Activated naive CD4-positive, alpha-beta T cell treated with anti-CD3 and anti-CD28 coated beads for 36 hours (primary cell): Measurements from ENCODE around the gene ERC2. TPM values are rescaled to one million over a fixed set of nuclear protein-coding genes. Genes with fewer than 3 reads are reported as not detected.

Source experiments
- CTCF ChIA-PET: fragments of 350-600 bp; sonication (Branson Sonifier 250); formaldehyde crosslinking; loops from one replicate; lab custom pipeline; 2021; ENCODE audit warnings: antibody characterized with exemption; lab: Charles Lee
- DNase-seq: peaks from one replicate; pipeline ENCODE4 v3.0.0-alpha.2; 2020
- H3K27ac Mint-ChIP-seq: one replicate; pipeline ENCODE4 v1.8.0; 2021; ENCODE audit warnings: mild to moderate bottlenecking, mixed read lengths
- H3K27me3 Mint-ChIP-seq: one replicate; pipeline ENCODE4 v1.8.0; 2021; ENCODE audit warnings: low read depth, mixed read lengths
- H3K36me3 Mint-ChIP-seq: one replicate; pipeline ENCODE4 v1.8.0; 2021; ENCODE audit warnings: low read depth, mixed read lengths
- H3K4me1 Mint-ChIP-seq: one replicate; pipeline ENCODE4 v1.8.0; 2021; ENCODE audit warnings: low read depth, mixed read lengths
- H3K4me3 Mint-ChIP-seq: one replicate; pipeline ENCODE4 v1.8.0; 2021; ENCODE audit warnings: mild to moderate bottlenecking, moderate library complexity, mixed read lengths
- H3K9me3 Mint-ChIP-seq: one replicate; pipeline ENCODE4 v1.8.0; 2021; ENCODE audit warnings: mixed read lengths
- intact Hi-C: fragments of 100-400 bp; cut with micrococcal nuclease; formaldehyde crosslinking; loops from one replicate; pipeline ENCODE4 v1.15.1; 2023
- total RNA-seq, 2 experiments: library from RNA; stranded (reverse); gene quantifications; one replicate each; pipeline ENCODE4 v1.2.3, GENCODE V29; 2021

The ERC2 gene
- total RNA-seq, 2 experiments from 2014 or later = 0.12 TPM; not detected in 1

DNA sequence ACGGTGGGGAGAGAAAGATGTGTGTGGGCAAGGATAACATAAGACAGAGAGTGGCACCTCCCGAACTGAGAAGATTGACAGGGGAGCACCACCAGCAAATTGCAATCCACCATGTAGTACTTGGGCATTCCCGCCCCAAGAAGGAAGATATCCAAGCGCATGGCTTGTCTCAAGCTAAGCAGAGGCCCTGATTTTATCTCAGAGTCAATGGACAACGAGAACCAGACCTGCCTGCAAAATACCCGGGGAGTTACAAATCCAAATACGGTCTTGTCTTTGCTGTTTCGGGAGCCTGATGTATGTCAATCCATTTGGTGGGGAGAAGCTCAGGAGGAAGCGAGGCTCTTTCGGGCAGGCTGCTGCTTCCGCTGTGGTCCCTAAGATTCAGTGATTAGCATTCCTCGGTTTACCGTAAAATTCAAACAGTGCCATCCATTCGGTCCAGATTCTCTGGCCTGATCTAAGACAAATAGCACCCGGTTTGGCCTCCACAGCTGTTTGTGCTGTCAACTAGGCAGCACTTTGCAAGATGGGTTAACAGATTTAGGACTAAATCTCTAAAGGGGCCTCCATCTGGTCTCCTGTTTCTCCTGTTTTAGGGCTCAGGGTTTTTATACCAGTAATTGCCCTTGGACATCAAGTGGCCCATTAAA, 883.4 kb downstream of the ERC2 start:
- H3K27ac Mint-ChIP-seq = no peak overlapping the region
- DNase-seq = no peak
- intact Hi-C loops = no loop called here
- no peak overlapping the region for H3K4me3 Mint-ChIP-seq
- H3K27me3 Mint-ChIP-seq = no peaks in the 10 kb centered on the region
- H3K4me1 Mint-ChIP-seq = no peaks in the 10 kb centered on the region
- CTCF ChIA-PET = no interaction called here
- H3K36me3 Mint-ChIP-seq = no peaks in the 10 kb centered on the region
- no peaks in the 10 kb centered on the region for H3K9me3 Mint-ChIP-seq

DNA sequence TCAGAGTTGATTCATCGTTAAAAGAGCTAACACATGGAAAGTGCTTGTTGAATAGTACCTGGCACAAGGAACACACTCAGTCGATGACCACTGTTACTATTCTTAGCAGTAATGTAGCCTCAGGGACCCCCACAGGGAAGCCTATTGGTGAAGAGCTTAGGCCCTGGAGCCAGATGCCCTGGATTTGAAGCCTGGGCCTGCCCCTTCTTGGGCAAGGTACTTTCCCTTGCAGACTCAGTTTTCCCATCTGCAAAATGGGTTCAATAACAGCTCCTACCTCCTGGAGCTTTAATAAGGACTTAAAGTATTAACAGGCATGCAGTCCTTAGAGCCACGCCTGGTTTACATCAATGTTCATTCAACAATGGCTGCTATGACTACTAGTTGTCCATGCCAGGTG, 884.2 kb downstream of the ERC2 start:
- Mint-ChIP-seq H3K9me3 (no peaks in the 10 kb centered on the region), H3K27ac (no peak overlapping the region), H3K27me3 (peaks cover 2% of the 10 kb centered on the region), H3K4me1 (no peaks in the 10 kb centered on the region), H3K4me3 (no peak overlapping the region), H3K36me3 (no peaks in the 10 kb centered on the region)
- intact Hi-C loops = no loop called here
- no peak for DNase-seq
- CTCF ChIA-PET = no interaction called here

DNA sequence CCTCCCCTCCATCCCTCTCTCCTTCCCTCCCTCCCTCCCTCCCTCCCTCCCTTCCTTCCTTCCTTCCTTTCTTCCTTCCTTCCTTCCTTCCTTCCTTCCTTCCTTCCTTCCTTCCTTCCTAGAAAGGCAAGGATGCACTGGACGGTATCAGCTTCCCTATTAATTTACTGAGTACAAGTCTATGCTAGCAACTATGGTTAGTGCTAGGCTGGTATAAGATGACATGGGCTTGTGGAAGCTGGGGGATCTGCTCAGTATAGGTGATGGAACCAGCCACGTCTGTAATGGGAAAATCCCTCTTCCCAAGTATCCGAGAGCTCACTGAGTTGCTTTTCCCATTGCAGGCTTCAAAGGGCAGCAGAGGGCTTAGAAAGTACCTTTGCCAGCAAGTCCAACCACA, 884.8 kb downstream of the ERC2 start:
- H3K9me3 Mint-ChIP-seq = no peaks in the 10 kb centered on the region
- no peaks in the 10 kb centered on the region for H3K4me1 Mint-ChIP-seq
- peaks cover 2% of the 10 kb centered on the region for H3K27me3 Mint-ChIP-seq
- no peak overlapping the region for H3K4me3 Mint-ChIP-seq
- H3K27ac Mint-ChIP-seq = no peak overlapping the region
- CTCF ChIA-PET = no interaction called here
- no peak for DNase-seq
- intact Hi-C loops = no loop called here
- H3K36me3 Mint-ChIP-seq = no peaks in the 10 kb centered on the region

DNA sequence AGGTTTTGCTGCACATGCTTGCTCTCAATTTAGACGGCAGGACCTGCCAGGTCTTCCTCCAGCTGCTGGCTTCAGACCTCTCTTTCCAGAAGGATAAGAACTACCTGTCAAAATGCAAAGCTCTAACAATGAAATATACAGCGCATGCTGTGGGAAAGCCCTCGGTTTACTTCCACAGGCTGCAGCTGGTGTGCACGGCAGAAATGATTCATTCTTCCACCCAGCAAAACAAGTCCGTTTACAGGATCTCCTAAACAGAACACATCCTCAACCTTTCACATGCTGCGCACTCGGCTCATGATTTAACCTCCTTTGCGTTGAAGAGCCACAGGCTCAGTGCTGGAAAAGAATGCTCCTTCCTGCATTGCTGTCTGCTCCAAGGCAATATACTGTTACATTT, 888.8 kb downstream of the ERC2 start:
- CTCF ChIA-PET = no interaction called here
- intact Hi-C loops = no loop called here
- no peaks in the 10 kb centered on the region for H3K36me3 Mint-ChIP-seq
- H3K9me3 Mint-ChIP-seq = no peaks in the 10 kb centered on the region
- no peak for DNase-seq
- no peak overlapping the region for H3K27ac Mint-ChIP-seq
- no peaks in the 10 kb centered on the region for H3K4me1 Mint-ChIP-seq
- H3K4me3 Mint-ChIP-seq = no peak overlapping the region
- peaks cover 2% of the 10 kb centered on the region for H3K27me3 Mint-ChIP-seq

DNA sequence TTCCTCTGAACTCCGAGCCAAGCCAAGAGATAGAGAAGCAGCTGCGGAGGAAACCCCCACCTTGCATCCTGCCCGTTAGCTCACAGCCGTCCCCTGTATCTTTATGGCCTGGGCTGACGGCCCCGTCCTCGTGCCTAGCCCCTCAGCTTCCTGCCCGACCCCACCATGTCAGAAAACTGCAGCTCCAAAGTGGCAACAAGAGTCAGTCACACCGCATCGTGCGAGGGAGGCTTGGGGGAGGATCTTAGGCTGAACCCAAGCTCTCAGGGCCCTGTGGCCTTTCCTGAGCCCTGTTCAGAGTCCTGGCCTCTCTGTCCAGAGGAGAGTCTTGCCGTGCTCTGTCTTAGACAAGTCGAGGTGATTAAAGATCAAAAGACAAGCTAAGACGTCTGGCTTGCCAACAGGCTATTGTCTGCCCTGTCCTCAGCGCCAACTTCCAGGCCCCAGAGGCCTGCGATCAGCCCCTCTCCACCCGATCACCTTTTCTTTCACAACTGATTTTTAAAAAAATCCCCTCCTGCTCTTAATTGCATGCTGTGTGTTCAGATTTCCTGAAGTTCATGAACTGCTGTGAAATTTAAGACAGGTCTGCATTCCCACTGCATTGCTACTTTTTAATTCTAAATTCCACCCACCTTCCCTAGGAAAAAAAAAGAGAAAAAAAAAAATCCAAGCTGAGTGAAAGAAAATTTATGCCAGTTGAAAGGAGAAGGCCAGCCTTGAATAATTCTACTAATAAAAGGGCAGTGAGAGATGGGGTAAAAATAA, 891.5 kb downstream of the ERC2 start:
- Mint-ChIP-seq H3K4me3 (no peak overlapping the region), H3K36me3 (no peaks in the 10 kb centered on the region), H3K27me3 (peaks cover 2% of the 10 kb centered on the region), H3K9me3 (no peaks in the 10 kb centered on the region), H3K4me1 (no peaks in the 10 kb centered on the region), H3K27ac (no peak overlapping the region)
- CTCF ChIA-PET = no interaction called here
- DNase-seq = no peak
- intact Hi-C loops = no loop called here

DNA sequence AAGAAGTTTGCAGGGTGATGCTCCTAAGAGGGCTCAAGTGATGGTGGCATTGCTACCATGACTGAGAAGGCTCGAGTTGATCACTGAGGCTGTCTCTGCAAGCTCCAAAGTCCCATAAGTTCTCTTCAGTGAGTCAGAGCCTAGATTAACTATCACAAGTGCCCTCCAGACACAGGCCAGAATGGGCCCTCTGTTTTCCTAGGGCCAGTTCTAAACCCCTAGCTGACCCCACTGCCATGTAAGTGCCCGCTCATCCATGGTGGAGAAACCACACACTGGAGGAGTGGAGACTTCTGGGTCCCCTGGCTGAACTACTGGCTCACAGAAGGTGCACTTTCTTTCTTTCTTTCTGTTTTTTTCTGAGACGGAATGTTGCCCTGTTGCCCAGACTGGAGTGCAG, 893.6 kb downstream of the ERC2 start:
- no peak overlapping the region for H3K4me3 Mint-ChIP-seq
- intact Hi-C loops = no loop called here
- H3K4me1 Mint-ChIP-seq = no peaks in the 10 kb centered on the region
- CTCF ChIA-PET = no interaction called here
- no peak overlapping the region for H3K27ac Mint-ChIP-seq
- peaks cover under 1% of the 10 kb centered on the region for H3K27me3 Mint-ChIP-seq
- no peak for DNase-seq
- H3K9me3 Mint-ChIP-seq = no peaks in the 10 kb centered on the region
- H3K36me3 Mint-ChIP-seq = no peaks in the 10 kb centered on the region

DNA sequence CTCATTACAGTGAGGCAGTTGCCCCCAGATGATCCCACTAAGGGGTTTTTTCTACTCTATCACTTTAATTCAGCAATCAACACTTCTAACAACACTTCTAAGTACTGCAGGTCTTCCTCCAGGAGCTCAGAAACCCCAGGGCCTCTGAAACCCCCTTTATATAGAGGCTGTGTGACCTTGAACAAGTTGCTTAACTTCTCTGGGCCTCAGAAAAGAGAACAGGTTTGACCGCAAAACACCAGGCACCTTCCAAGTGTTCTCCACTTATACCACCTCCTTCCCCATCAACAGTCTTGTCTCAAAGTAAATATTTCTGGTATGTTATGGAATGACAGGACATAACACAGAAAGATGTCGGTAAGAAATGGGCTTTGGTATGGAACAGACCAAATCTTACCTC, 895.5 kb downstream of the ERC2 start:
- H3K27ac Mint-ChIP-seq = no peak overlapping the region
- intact Hi-C loops = no loop called here
- H3K4me3 Mint-ChIP-seq = no peak overlapping the region
- no peaks in the 10 kb centered on the region for H3K4me1 Mint-ChIP-seq
- H3K36me3 Mint-ChIP-seq = no peaks in the 10 kb centered on the region
- DNase-seq = no peak
- H3K27me3 Mint-ChIP-seq = no peaks in the 10 kb centered on the region
- CTCF ChIA-PET = no interaction called here
- H3K9me3 Mint-ChIP-seq = no peaks in the 10 kb centered on the region

DNA sequence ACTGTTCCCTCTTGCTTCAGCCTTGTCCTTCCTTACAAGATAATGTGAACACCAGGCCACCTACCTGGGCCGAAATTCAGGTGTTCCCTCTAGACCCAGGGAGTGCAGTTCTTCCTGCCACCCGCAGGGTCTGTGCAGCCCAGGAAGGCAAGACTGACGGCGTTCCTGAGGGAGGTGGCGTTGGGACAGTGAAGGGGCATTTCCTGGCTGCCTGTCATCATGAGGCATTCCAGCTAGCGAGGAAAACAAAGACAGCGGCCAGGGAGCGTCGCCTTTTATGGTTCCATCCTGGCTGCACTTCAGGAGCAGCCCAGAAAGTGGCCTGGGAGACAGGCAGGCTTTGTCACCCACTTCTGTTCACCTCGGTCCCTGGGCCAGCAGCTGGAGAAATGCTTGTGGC, 896.4 kb downstream of the ERC2 start:
- Mint-ChIP-seq H3K36me3 (no peaks in the 10 kb centered on the region), H3K4me3 (no peak overlapping the region), H3K27me3 (no peaks in the 10 kb centered on the region), H3K9me3 (no peaks in the 10 kb centered on the region), H3K4me1 (no peaks in the 10 kb centered on the region), H3K27ac (no peak overlapping the region)
- intact Hi-C loops = no loop called here
- DNase-seq = no peak
- CTCF ChIA-PET = no interaction called here

DNA sequence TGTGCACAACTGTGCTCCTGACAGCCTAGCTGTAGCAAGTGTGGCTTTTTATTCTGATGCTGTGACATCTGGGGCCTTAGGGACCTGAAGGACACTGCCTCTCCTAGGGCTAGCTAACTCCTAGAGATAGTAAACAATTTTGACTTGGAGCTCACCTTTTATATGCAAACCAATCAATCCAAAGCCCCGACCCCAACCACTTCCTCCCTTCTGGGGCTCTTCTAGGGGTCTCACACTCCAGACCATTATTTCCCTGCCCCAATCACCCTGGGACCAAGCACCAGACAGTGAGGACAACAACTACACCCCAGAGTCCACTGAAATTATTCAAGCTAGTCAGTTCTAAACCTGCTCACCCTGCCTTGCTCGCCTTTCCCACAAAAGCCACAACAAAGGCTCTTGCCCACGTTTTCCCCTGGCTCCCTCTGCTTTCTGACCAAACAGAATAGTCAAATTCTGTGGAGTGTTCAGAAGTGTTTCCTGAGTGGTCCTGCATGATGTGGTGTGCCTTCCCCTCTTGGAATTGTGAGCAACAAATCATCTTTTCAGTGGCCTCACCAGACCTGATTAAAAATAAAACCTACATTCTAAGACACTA, 897.0 kb downstream of the ERC2 start:
- H3K4me1 Mint-ChIP-seq = no peaks in the 10 kb centered on the region
- intact Hi-C loops = no loop called here
- H3K27ac Mint-ChIP-seq = no peak overlapping the region
- CTCF ChIA-PET = no interaction called here
- H3K9me3 Mint-ChIP-seq = no peaks in the 10 kb centered on the region
- no peak overlapping the region for H3K4me3 Mint-ChIP-seq
- H3K36me3 Mint-ChIP-seq = no peaks in the 10 kb centered on the region
- no peaks in the 10 kb centered on the region for H3K27me3 Mint-ChIP-seq
- no peak for DNase-seq

DNA sequence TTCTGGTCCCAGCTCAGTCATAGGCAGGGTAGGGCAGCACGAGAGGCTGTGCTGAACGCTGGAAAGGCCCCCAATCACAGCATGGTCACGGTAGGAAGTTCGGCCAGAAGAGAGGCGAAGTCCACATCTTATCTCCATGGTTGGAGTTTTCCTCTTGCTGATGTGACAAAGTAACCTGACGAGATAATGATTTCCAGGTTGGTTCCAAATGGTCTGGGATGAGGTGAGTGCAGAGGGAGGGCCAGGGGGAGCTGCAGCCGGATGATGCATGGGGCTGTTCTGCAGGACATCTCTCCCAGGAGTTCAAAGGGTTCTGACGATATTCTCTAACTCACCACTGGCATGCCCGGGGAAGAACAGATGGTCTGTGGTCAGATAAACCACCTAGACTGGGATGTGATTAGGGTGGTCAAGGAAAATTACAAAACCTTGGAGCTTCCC, 898.0 kb downstream of the ERC2 start:
- Mint-ChIP-seq H3K9me3 (no peaks in the 10 kb centered on the region), H3K4me3 (no peak overlapping the region), H3K36me3 (no peaks in the 10 kb centered on the region), H3K4me1 (no peaks in the 10 kb centered on the region), H3K27me3 (no peaks in the 10 kb centered on the region), H3K27ac (no peak overlapping the region)
- CTCF ChIA-PET = no interaction called here
- no peak for DNase-seq
- intact Hi-C loops = no loop called here

DNA sequence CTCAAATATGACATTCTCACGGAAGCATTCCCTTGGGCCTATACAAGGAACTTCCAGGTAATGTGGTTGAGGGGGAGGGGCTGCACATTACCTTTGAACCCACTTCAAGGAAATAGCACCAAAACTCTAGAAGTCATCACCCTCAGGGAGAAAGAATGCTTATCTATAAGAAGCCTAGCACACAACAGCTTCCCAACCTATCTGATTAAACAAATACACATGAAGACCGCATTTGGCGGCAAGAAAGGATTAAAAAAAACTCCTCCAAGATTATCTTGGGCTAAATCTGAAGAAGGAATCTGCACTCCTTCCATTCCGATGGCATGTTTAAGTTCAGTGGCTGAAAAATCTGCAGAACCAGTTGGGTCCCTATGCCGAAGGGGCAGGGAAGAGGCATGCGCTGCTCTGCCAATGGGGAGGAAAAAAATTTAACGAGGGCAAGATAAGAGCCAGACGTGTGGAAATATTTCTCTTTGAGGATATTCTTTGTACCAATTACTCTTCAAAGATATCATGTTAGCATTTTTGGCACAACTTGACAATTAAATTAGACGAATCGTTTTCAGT, 899.2 kb downstream of the ERC2 start:
- Mint-ChIP-seq H3K27ac (no peak overlapping the region), H3K4me1 (no peaks in the 10 kb centered on the region), H3K27me3 (no peaks in the 10 kb centered on the region), H3K36me3 (no peaks in the 10 kb centered on the region), H3K4me3 (no peak overlapping the region), H3K9me3 (no peaks in the 10 kb centered on the region)
- CTCF ChIA-PET = no interaction called here
- intact Hi-C loops = no loop called here
- DNase-seq = no peak

DNA sequence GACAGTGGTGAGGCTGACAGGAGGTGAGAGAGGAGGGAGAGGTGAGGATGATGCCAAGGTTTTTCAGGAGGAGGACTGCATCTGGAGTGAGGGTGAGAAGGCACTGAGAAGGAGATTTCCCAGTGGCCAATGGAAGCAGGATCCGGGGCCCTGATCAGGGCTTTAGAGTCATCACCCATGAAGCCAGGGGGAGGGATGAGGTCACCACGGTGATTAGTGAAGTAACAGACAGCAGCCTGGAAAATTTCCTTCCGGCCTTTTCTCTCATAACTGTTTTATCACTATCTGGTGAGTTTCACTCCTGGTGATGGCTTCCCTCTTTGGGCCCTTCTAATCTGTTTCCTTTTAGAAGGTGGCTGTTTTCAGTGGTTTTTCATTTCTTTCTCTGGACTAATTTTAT, 900.7 kb downstream of the ERC2 start:
- no peaks in the 10 kb centered on the region for H3K9me3 Mint-ChIP-seq
- H3K4me1 Mint-ChIP-seq = no peaks in the 10 kb centered on the region

DNA sequence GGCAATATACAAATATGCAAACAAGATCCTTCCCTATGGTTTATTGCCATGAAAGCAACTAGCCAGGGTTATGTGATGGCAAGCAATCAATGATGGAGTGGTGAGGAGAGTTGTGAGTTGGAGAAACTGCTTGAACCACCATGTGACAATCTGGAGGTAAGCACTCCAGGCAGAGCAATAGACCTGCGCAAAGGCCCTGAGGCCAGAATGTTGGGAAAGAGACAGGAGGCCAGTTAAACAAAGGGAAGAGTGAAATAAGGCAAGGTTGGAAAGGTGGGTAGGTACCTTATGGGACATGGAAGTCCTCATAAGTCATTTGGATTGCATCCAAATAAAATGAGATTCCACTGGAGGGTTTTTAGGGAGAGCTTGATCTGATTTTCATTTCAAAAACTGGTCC, 901.1 kb downstream of the ERC2 start:
- no peak overlapping the region for H3K27ac Mint-ChIP-seq
- no peaks in the 10 kb centered on the region for H3K9me3 Mint-ChIP-seq
- intact Hi-C loops = no loop called here
- H3K4me1 Mint-ChIP-seq = no peaks in the 10 kb centered on the region
- CTCF ChIA-PET = no interaction called here
- H3K4me3 Mint-ChIP-seq = no peak overlapping the region
- DNase-seq = no peak
- no peaks in the 10 kb centered on the region for H3K27me3 Mint-ChIP-seq
- no peaks in the 10 kb centered on the region for H3K36me3 Mint-ChIP-seq

More for the DNA sequence above, 900.7 kb downstream of the ERC2 start:
- intact Hi-C loops = no loop called here
- no peaks in the 10 kb centered on the region for H3K27me3 Mint-ChIP-seq
- no peaks in the 10 kb centered on the region for H3K36me3 Mint-ChIP-seq
- DNase-seq = no peak
- H3K4me3 Mint-ChIP-seq = no peak overlapping the region
- CTCF ChIA-PET = no interaction called here
- no peak overlapping the region for H3K27ac Mint-ChIP-seq
